22Rv1 (cell line): ENCODE data around the gene FNDC8.
A peak's percentile ranks its signal among the peaks of the same experiment; 100 is the strongest.

ENCODE experiments used
- H3K27ac ChIP-seq: fragments of 450-650 bp; 2 replicates; pipeline ENCODE4 v1.5.1; 2017
- ZFX ChIP-seq: fragments of 450-650 bp; IDR thresholded peaks from 2 replicates; pipeline ENCODE4 v1.6.1; 2017; ENCODE audit warnings: antibody characterized with exemption, borderline replicate concordance
- TF ChIP-seq, protein P1 (sequence below): fragments of 450-650 bp; IDR thresholded peaks from 2 replicates; pipeline ENCODE4 v1.5.1; 2017; ENCODE audit warnings: mild to moderate bottlenecking

Gene FNDC8

DNA sequence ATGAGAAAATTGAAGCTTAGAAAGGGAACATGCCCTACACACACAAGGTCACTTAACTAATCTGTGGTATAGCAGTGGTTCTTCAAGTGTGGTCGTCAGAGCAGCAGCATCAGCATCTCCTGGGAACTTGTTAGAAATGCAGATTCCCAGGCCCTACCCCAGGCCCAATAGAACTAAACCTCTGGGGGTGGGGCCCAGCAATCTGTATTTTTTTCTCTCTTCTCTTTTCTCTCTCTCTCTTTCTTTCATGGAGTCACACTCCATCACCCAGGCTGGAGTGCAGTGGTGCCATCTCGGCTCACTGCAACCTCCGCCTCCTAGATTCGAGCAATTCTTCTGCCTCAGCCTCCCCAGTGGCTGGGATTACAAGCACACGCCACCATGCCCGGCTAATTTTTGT is 16.8 kb downstream of the FNDC8 start:
- TF ChIP-seq, protein P1, sequence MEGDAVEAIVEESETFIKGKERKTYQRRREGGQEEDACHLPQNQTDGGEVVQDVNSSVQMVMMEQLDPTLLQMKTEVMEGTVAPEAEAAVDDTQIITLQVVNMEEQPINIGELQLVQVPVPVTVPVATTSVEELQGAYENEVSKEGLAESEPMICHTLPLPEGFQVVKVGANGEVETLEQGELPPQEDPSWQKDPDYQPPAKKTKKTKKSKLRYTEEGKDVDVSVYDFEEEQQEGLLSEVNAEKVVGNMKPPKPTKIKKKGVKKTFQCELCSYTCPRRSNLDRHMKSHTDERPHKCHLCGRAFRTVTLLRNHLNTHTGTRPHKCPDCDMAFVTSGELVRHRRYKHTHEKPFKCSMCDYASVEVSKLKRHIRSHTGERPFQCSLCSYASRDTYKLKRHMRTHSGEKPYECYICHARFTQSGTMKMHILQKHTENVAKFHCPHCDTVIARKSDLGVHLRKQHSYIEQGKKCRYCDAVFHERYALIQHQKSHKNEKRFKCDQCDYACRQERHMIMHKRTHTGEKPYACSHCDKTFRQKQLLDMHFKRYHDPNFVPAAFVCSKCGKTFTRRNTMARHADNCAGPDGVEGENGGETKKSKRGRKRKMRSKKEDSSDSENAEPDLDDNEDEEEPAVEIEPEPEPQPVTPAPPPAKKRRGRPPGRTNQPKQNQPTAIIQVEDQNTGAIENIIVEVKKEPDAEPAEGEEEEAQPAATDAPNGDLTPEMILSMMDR: no peak
- TF ChIP-seq ZFX: no peak
- no peak overlapping the region for H3K27ac ChIP-seq

DNA sequence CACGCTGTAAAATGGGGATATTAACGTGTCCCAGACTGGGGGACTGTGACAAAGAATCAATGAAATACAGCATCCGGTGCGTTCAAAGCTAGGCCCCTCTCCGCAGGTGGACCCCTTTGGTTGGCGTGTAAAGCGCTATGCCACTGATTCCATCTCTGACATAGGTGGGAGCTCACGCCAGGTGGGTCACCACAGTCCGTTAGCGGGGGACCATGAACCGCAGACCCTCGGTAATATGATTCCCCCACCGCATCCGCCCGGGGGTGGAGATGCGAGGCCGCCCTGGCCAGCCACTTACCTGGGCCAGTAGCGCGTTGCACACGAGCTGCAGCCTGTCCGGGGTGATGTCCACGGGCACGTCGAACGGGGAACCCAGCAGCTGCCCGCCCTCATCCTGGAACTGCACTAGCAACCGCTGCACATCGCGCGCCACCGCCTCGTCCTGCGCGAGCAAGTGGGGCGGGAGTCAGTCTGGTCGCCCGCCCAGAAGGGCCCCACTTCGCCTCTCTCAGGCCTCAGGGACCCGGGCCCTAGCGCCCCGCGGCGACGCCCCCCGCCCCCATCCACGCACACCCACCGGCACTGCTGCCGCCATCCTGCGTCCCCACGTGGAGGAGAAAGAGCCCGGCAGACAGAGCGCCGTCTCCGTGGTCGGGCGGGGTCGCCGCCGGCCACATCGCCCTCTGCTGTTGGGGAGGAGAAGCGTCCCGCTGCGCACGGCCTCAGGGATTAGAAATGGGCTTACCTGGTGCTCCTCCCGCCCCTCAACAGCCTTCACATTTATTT is 20.5 kb downstream of the FNDC8 start, which contains the start of gene NLE1:
Gene NLE1, minus strand, starts transcription at position 623 of the 786 bp plus-strand sequence. Its CDS starts 28 bp downstream, at position 595.
- no peak for TF ChIP-seq ZFX
- TF ChIP-seq, protein P1: peak; percentile 98
- H3K27ac ChIP-seq: peak within 1 kb of the TSS; percentile 50

DNA sequence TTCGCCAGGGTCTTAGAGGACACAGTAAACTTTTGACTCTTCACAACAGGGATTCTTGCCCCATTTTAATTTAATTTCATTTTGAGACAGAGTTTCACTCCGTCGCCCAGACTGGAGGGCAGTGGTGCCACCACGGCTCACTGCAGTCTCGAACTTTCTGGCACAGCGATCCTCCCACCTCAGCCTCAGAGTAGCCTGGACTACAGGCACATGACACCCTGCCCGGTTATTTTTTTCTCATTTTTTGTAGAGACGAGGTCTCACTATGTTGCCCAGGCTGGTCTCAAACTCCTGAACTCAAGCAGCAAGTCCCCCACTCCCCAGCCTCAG is 21.0 kb downstream of the FNDC8 start:
- TF ChIP-seq, protein P1: peak; percentile 42
- TF ChIP-seq ZFX: no peak
- H3K27ac ChIP-seq: no peak overlapping the region

DNA sequence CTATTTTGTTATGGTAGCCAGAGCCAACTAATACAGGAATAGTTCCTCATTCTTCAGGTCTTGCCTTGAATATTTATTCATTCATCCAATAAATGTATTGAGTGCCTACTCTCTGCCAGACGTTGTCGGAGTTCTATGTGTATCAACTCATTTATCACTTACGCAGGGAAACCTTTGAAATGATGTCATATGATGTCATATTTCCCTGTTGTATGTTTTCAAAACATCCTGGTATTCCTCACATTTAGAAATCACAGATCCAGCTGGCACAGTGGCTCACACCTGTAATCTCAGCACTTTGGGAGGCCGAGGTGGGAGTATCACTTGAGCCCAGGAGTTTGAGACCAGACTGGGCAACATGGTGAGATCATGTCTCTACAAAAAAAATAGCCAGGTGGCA is 23.4 kb downstream of the FNDC8 start:
- H3K27ac ChIP-seq: no peak overlapping the region

DNA sequence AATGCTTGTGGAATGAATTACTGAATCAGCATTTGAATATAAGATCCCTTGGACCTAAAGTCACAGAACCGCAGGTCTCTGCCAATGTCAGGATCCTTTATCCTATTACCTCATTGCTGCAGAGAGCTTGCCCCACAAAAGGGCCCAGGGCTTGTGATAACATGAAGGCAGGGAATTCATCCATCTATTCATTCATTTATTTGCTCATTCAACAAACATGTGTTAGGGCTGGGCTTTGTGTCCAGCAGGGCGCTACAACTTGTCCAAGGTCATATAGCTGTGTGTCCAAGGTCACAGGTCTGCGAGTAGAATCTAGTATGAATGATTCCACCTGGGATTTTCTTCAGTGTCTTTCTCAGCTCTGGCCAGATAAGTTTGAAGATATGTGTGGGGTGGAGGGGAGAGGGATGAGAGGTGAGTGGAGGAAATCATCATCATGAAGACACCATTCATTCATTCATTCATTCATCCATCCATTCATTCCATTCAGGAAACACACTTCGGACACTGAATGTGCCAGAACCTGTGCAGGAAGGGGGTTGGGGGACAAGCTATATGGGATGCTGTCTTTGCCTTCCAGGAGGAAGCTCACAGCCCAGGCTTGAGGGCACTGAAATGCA is 24.9 kb downstream of the FNDC8 start:
- TF ChIP-seq, protein P1: no peak
- TF ChIP-seq ZFX: no peak

More for the DNA sequence above, 23.4 kb downstream of the FNDC8 start:
- TF ChIP-seq, protein P1: no peak
- TF ChIP-seq ZFX: no peak

DNA sequence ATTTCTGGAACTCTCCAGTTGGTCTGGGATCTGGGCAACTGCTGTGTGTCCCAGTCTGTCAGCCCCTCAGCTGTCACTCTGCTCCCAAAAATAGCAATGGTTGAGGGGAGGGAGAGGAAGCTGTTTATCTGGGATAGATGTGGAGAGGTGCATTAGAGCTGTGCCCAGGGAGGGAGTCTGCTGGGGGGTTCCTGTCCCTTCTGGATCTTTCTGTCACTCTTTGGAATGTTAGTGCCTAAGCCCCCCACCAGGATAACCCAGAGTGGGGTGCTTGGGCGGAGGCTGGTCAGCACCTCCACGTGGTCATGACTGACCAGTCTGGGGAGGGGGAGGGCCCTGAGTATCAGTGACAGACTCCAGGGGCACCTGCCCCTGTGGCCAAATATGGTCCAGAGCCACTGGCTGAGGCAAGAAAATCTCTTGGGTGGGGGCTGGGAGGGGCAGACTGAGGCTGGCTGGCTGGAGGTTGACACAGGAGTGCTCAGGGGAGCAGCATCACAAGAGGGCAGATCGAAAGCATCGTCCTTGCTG is 26.0 kb downstream of the FNDC8 start, which contains the start of gene UNC45B:
Gene UNC45B, plus strand, starts transcription at position 443 of the 531 bp plus-strand sequence. CDS start 447 bp downstream, outside the sequence.
- TF ChIP-seq, protein P1: no peak
- TF ChIP-seq ZFX: no peak
- no peak within 1 kb of the TSS for H3K27ac ChIP-seq

More for the DNA sequence above, 24.9 kb downstream of the FNDC8 start:
- H3K27ac ChIP-seq: no peak overlapping the region

DNA sequence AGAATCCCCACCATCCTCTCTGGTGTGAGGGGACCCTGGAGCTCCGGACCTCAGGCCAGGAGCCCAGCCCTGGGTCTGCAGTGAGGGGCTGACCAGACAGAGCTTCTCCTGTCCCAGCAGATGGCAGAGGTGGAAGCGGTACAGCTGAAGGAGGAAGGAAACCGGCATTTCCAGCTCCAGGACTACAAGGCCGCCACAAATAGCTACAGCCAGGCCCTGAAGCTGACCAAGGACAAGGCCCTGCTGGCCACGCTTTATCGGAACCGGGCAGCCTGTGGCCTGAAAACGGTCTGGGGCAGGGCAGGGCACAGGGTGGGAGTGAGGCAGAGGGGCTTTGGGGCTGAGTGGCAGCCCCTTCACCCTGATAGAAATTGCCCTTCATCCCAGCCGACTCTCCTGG is 26.7 kb downstream of the FNDC8 start:
- H3K27ac ChIP-seq: no peak overlapping the region
- TF ChIP-seq ZFX: no peak
- TF ChIP-seq, protein P1: no peak
